ENCODE data around the gene APBA2.

APBA2 gene

DNA sequence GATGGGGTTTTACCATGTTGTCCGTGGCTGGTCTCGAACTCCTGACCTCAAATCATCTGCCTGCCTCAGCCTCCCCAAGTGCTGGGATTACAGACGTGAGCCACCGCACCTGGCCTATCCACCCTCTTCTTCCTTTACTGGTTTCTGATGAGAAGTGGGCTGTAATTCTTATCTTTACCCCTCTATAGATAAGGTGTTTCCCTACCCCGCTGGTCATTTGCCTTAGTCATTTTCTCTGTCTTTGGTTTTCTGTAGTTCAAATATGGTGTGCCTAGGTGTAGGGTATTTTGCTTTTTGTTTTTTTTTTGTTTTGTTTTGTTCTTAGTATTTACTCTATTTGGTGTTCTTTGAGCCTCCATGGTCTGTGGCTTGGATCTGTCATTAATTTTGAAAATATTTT lies 41.3 kb downstream of the APBA2 start:
- TF ChIP-seq ZNF266 (tag by site-specific recombination; IDR thresholded peaks at IDR 0.05; ENCODE audit: low read depth) (no peak), ZSCAN16 (tag by site-specific recombination; IDR thresholded peaks at IDR 0.05) (no peak)
- Histone ChIP-seq H3K4me1 (ENCODE audit: control insufficient read depth, insufficient read depth, low read length) (no peaks in the 10 kb centered on the region), H3K9me3 (ENCODE audit: control insufficient read depth, insufficient read depth, low read depth, low read length) (no peaks in the 10 kb centered on the region), H3K27ac (ENCODE audit: extremely low read depth, low read depth, low read length) (no peak overlapping the region), H3K4me3 (ENCODE audit: low read depth, low read length) (no peak overlapping the region), H3K36me3 (ENCODE audit: control insufficient read depth in 2 of 2, insufficient read depth in 1 of 2, low read length in 2 of 2) (peaks cover 0 to 9% of the 10 kb centered on the region in 2 experiments; a peak in 1 of 3 replicates)
- ChIA-PET CTCF (no interaction called here), POLR2A (no interaction called here)

DNA sequence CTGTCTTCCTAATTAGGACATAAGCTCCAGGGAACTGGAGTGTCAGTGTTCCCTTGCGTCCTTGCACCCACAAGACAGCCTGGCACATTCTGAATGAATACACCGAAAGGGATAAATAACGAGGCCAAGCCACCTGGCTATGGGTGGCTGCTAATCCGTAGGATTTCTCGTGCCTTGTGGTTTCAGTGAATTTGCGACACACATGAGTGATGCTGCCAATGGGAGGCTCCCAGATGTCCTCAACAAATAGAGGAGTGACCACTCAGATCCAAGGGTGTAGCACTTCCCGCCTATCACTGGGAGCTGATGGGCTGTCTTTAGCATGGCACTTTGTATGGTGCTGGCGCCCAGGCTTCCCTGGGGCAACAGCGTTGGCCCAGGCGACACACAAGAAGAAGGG lies 43.4 kb downstream of the APBA2 start:
- Histone ChIP-seq H3K27ac (ENCODE audit: extremely low read depth, low read depth, low read length) (no peak overlapping the region), H3K9me3 (ENCODE audit: control insufficient read depth, insufficient read depth, low read depth, low read length) (no peaks in the 10 kb centered on the region), H3K4me3 (ENCODE audit: low read depth, low read length) (no peak overlapping the region), H3K4me1 (ENCODE audit: control insufficient read depth, insufficient read depth, low read length) (no peaks in the 10 kb centered on the region), H3K36me3 (ENCODE audit: control insufficient read depth in 2 of 2, insufficient read depth in 1 of 2, low read length in 2 of 2) (no peaks in the 10 kb centered on the region)
- CTCF ChIA-PET, result no interaction called here
- POLR2A ChIA-PET, result no interaction called here
- TF ChIP-seq ZNF658 (tag by site-specific recombination; IDR thresholded peaks at IDR 0.05) (no peak), PRDM10 (tag by site-specific recombination; IDR thresholded peaks at IDR 0.05) (no peak)

- CTCF ChIA-PET, result no interaction called here
- no peak overlapping the region for H3K27ac ChIP-seq (ENCODE audit: extremely low read depth, low read depth, low read length)
- H3K36me3 ChIP-seq (ENCODE audit: control insufficient read depth in 2 of 2, insufficient read depth in 1 of 2, low read length in 2 of 2), result no peaks in the 10 kb centered on the region
- no peak overlapping the region for H3K4me3 ChIP-seq (ENCODE audit: low read depth, low read length)
- POLR2A ChIA-PET, result no interaction called here
- TF ChIP-seq ZNF792 (tag by site-specific recombination; IDR thresholded peaks at IDR 0.05), result no peak
- TF ChIP-seq ZNF76 (tag by site-specific recombination; IDR thresholded peaks at IDR 0.05; ENCODE audit: borderline replicate concordance, low read depth), result no peak
- TF ChIP-seq ZNF677 (tag by site-specific recombination; IDR thresholded peaks at IDR 0.05), result no peak
- no peak for TF ChIP-seq ZNF132 (tag by site-specific recombination; IDR thresholded peaks at IDR 0.05; ENCODE audit: borderline replicate concordance)
- no peak for TF ChIP-seq ZNF23 (tag by site-specific recombination; IDR thresholded peaks at IDR 0.05; ENCODE audit: borderline replicate concordance)
- TF ChIP-seq, protein P1, sequence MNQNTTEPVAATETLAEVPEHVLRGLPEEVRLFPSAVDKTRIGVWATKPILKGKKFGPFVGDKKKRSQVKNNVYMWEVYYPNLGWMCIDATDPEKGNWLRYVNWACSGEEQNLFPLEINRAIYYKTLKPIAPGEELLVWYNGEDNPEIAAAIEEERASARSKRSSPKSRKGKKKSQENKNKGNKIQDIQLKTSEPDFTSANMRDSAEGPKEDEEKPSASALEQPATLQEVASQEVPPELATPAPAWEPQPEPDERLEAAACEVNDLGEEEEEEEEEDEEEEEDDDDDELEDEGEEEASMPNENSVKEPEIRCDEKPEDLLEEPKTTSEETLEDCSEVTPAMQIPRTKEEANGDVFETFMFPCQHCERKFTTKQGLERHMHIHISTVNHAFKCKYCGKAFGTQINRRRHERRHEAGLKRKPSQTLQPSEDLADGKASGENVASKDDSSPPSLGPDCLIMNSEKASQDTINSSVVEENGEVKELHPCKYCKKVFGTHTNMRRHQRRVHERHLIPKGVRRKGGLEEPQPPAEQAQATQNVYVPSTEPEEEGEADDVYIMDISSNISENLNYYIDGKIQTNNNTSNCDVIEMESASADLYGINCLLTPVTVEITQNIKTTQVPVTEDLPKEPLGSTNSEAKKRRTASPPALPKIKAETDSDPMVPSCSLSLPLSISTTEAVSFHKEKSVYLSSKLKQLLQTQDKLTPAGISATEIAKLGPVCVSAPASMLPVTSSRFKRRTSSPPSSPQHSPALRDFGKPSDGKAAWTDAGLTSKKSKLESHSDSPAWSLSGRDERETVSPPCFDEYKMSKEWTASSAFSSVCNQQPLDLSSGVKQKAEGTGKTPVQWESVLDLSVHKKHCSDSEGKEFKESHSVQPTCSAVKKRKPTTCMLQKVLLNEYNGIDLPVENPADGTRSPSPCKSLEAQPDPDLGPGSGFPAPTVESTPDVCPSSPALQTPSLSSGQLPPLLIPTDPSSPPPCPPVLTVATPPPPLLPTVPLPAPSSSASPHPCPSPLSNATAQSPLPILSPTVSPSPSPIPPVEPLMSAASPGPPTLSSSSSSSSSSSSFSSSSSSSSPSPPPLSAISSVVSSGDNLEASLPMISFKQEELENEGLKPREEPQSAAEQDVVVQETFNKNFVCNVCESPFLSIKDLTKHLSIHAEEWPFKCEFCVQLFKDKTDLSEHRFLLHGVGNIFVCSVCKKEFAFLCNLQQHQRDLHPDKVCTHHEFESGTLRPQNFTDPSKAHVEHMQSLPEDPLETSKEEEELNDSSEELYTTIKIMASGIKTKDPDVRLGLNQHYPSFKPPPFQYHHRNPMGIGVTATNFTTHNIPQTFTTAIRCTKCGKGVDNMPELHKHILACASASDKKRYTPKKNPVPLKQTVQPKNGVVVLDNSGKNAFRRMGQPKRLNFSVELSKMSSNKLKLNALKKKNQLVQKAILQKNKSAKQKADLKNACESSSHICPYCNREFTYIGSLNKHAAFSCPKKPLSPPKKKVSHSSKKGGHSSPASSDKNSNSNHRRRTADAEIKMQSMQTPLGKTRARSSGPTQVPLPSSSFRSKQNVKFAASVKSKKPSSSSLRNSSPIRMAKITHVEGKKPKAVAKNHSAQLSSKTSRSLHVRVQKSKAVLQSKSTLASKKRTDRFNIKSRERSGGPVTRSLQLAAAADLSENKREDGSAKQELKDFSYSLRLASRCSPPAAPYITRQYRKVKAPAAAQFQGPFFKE (tag by site-specific recombination; IDR thresholded peaks at IDR 0.05; ENCODE audit: borderline replicate concordance), result no peak
- TF ChIP-seq ZNF366 (tag by site-specific recombination; conservative IDR thresholded peaks at IDR 0.05), result no peak
- no peak for TF ChIP-seq ZNF404 (tag by site-specific recombination; IDR thresholded peaks at IDR 0.05)
- TF ChIP-seq ZNF501 (tag by site-specific recombination; IDR thresholded peaks at IDR 0.05), result no peak
- TF ChIP-seq ZBTB8A (tag by site-specific recombination; IDR thresholded peaks at IDR 0.05), result no peak
- TF ChIP-seq ZNF670 (tag by site-specific recombination; IDR thresholded peaks at IDR 0.05; ENCODE audit: low read depth), result no peak
- no peaks in the 10 kb centered on the region for H3K4me1 ChIP-seq (ENCODE audit: control insufficient read depth, insufficient read depth, low read length)
- no peaks in the 10 kb centered on the region for H3K9me3 ChIP-seq (ENCODE audit: control insufficient read depth, insufficient read depth, low read depth, low read length)
Measured at GRCh38 chr15:28930011-28930410, 44.2 kb downstream of the APBA2 start.
